HL-60 (cell line): ENCODE measurements around the gene BCL11B.

Source experiments
- CTCF ChIP-seq: IDR thresholded peaks from one replicate; pipeline ENCODE4 v1.5.1; 2011; ENCODE audit warnings: low read length, control low read depth, inconsistent platforms; ENCODE audit not compliant: insufficient read depth
- POLR2AphosphoS5 ChIP-seq: IDR thresholded peaks from 2 replicates; pipeline ENCODE4 v1.6.1; 2012; ENCODE audit warnings: low read depth
- REST ChIP-seq: IDR thresholded peaks from 2 replicates; pipeline ENCODE4 v1.6.1; 2012; ENCODE audit warnings: low read depth; ENCODE audit not compliant: insufficient replicate concordance

- TF ChIP-seq CTCF: no peak
- TF ChIP-seq POLR2AphosphoS5: no peak
- no peak for TF ChIP-seq REST
Measured at GRCh38 chr14:99216191-99216590, 55.8 kb downstream of the BCL11B start.
